Right ventricle myocardium inferior (tissue), 1 donor: ENCODE measurements around the gene EIF4B. TPM values are rescaled to one million over a fixed set of nuclear protein-coding genes. Genes with fewer than 3 reads are reported as not detected.
A peak's percentile ranks its signal among the peaks of the same experiment; 100 is the strongest.

ENCODE experiments used
- ATAC-seq: fragments of 200-7000 bp; cut with Tn5 transposase; one replicate; pipeline ENCODE4 v1.9.1; 2020; ENCODE audit warnings: mild to moderate bottlenecking, moderate library complexity
- DNase-seq: peaks from one replicate; pipeline ENCODE4 v3.0.0; 2021; ENCODE audit errors: missing footprints
- intact Hi-C: fragments of 100-400 bp; cut with DNase I; formaldehyde crosslinking; loops from one replicate; pipeline ENCODE4 v1.11.0; 2022
- total RNA-seq: library from RNA; stranded (reverse); fragmentation: NEBNext Ultra II Directional; extraction: Animal tissue kit (Norgen Biotek cat#: 25700); gene quantifications from one replicate; pipeline ENCODE4 v1.2.1, GENCODE V29; 2021
- donor health status: DM: no; HTN: yes; CAD: no; lungs with severe emphysema.

The EIF4B gene
- total RNA-seq, 1 donor from 2014 or later = 416 TPM

- DNase-seq (no peak), ATAC-seq (peak; percentile 43)
- intact Hi-C loops = loop anchor here (1.0 kb wide), 1 partner anchor 12 kb away; no protein-coding TSS in a partner anchor
These were observed 57.7 kb downstream of the EIF4B start for GRCh38 chr12:53063708-53064612.

- intact Hi-C loops = loop anchor here (5.0 kb wide), 1 partner anchor 232 kb away; the partner anchor contains the start of genes MYG1 and PFDN5
- DNase-seq = no peak
- peak; percentile 1 for ATAC-seq
These were observed 58.6 kb downstream of the EIF4B start for GRCh38 chr12:53064613-53065436.

DNA sequence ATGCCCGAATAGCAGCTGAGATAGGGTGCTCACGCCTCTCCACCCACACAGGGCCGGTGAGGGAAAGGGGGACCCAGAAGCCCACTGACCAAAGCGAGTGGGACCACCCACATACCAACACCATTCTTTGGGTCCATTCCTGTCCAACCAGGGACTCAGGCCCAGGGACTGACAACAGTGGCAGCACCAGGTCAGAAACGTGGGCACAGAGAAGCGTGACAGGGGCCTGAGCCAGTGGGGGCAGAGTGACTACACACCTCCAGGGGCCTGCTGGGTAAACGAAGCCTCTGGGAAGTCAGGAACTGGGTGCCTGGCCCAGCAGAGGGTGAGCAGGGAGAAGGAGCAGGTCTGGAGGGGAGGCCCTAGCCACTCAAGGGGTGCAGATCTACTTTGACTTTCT is 59.2 kb downstream of the EIF4B start:
- no peak for DNase-seq
- intact Hi-C loops = loop anchor here (5.0 kb wide), 1 partner anchor 232 kb away; the partner anchor contains the start of genes MYG1 and PFDN5
- peak; percentile 1 for ATAC-seq

DNA sequence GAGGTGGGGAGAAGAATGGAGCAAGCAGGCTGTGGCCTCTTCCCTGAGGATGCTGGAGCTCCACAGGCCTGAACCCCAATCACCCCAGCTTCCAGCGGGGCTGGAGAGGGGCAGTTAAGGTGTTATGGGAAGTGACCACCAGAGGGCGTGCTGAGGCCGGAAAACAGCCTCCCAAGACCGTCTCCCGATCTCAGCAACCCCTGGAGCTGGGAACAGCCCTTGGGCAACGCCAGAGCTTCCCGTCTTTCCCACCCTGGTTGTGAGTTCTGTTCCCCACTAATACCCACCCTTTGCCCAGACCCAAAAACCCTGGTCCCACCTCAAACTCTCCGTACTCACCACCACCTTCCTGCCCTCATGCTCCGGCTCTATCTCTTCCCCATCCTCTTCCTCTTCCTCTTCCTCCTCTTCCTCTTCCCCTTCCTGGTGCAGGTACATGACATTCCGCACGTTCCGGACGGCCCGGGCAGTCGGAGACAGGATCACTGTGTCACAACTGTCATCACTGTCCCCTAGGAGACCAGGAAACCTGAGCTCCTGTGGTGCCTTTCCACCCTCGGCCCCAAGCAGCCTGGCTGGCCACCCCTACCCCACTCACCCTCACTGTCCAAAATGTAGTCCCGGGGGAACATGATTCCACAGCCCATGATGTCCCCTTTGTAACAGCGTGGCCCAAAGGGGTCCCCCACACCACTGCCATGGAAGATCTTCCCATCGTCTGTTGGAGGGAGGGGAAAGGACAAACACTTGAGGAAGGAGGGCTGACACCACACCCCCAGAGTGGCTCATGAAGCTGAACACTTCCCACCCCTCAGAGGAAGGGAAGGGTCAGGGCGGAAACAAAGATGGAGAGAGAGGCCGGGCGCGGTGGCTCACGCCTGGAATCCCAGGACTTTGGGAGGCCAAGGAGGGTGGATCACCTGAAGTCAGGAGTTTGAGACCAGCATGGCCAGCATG is 60.0 kb downstream of the EIF4B start:
- DNase-seq (peak; percentile 86), ATAC-seq (peak; percentile 57)
- intact Hi-C loops = loop anchor here (1.0 to 5.0 kb wide), 3 partner anchors 32 to 231 kb away; partner anchors contain the start of genes MYG1 and PFDN5

- intact Hi-C loops = loop anchor here (5.0 kb wide), 1 partner anchor 230 kb away; the partner anchor contains the start of genes MYG1 and PFDN5
- ATAC-seq = no peak
- no peak for DNase-seq
These were observed 61.1 kb downstream of the EIF4B start for GRCh38 chr12:53067074-53067992.

DNA sequence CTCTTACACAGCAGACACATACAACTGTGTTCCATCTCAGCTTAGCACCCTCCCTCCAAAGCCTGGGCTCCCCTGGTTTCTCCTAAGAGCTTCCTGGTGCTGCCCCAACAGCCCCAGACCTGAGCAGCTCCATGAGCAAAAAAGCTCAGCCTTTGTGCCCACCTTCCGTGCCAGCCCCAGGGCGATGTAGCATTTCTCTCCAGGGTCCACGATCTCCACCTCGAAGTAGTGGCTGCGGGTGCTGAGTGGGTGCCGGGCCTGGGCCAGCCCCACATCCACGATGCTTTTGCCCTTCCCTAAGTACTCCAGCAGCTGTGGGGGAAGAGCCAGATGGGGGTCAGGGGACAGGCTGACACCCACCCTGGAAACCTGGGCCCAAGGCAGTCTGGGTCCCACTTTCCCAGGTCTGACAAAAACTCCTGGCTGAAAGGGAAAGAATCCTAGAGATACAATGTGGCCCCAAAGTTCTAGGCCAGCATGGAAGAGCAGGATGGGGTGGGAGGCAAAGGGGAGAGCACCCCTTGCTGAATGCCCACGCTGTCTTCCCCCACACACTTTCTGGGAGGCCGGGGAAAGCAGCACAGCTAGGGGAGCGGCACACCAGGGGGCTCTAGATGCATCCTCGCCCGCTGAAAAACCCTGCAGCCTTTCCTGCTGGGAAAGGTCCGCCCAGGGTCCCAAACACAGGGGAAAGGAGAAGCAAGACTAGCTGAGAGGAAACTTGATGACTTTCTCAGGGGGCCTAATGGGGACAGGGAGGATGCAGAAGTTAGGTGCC is 61.9 kb downstream of the EIF4B start:
- no peak for ATAC-seq
- no peak for DNase-seq

DNA sequence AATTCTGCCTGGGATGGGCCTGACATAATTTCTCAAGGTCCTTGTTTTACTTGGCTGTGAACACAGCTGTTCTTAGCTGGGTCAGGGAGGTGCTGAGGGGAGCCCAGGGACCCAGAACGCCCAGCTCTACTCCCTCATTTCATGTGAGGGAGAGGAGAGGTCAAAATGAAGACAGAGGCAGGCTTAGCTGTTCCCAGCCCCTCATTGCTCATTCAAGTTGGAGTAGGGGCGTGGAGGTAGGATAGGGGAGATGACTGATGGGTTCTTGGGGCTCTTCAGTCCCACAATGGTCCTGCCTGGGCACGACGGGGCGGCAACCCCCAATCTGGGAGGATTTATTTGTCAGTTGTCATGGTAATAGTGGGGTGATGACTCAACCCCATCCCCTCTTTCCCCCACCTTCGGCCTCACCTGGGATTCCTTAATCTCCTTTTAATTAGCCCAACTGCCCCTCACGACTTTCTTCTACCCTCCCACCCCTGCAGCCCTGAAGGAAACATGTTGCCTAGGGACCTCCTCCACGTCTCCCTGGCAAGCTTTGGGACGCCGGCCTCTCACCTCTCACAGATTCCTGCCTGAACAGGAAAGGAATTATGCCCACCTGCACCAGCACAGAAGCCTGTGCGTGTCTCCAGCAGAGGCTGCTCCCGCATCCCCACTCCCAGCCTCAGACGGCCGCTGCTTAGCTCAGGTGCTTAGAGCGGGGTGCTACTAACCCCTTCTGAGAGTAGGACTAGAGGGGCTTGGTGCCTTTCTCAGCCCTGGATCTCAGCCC is 62.7 kb downstream of the EIF4B start:
- peak; percentile 11 for ATAC-seq
- intact Hi-C loops = loop anchor here (5.0 kb wide), 1 partner anchor 228 kb away; the partner anchor contains the start of genes MYG1 and PFDN5
- no peak for DNase-seq

More for the DNA sequence above, 61.9 kb downstream of the EIF4B start:
- intact Hi-C loops = loop anchor here (5.0 kb wide), 1 partner anchor 229 kb away; the partner anchor contains the start of genes MYG1 and PFDN5

DNA sequence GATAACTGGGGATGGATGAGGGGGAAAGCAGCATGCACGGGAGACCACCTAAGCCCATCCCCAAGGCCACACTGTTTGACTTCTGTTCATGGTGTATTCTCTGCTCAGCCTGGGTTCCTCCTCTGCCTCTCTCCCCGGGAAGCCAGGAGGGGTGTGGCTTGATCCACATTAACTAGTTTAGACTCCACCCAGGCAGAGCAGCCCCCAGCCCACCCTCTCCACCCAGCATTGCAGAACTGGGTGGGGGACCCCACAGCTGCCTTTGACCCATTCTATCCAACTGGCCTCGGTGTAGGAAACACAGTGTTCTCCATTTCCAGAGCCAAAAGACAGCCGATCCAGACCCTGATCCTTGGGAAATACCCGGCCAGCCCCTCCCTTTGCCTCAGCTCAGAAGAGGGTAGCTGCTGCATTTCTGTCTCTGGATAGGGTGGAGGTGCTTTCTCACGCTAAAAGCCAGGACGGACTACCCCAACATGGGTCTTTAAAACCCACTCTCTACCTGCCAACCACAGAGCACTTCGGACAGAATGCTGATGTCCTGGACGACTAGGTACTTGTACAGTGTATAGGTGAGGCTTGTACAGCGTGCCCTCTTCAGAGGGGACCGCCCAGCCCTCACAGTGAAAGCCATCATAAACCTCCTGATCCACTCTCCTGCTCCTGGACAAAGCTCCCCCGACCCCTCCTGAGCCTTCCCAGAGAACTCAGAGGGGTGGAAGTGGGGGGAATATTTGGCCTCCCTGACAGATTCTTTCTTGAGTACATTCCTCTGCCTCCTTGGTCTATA is 63.6 kb downstream of the EIF4B start:
- intact Hi-C loops = loop anchor here (5.0 kb wide), 2 partner anchors 112 to 227 kb away; partner anchors contain the start of genes CSAD, MYG1, PFDN5 and ZNF740
- peak; percentile 62 for DNase-seq
- ATAC-seq = peak; percentile 22

DNA sequence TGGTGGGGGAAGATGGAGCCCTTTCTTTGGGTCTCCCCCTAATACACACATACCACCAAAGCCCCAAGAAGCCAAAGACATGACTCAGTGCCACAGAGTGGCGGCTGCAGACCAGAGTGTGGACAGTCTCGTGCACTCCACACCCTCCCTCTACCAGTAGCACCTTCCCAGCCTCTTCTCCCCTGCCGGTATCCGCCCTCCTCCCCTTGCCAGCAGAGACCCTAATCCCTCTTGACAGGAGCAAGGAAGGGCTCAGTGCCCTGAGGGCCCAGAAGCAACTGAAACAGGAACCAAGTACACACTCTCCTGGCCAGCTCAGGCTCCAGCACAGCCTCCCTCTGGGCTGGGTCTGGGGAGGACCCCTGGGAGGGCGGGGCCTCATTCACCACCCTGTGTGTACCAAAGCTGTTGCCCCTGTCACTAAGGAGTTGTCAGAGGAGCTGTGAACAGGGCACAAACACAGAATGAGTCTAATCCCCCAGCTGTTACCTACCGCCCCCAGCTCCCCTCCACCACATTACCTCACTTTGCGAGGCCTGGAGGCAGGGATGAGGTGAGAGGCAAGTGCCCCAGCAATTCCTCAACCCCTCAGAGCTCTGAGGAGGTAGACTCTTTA is 64.7 kb downstream of the EIF4B start:
- intact Hi-C loops = loop anchor here (5.0 kb wide), 1 partner anchor 111 kb away; the partner anchor contains the start of genes CSAD and ZNF740
- DNase-seq = no peak
- ATAC-seq = no peak

GRCh38 chr12:53071591-53072551 is 65.6 kb downstream of the EIF4B start:
- peak; percentile 87 for DNase-seq
- ATAC-seq = peak; percentile 58
- intact Hi-C loops = loop anchor here (5.0 kb wide), 1 partner anchor 110 kb away; the partner anchor contains the start of genes CSAD and ZNF740

- no peak for ATAC-seq
- DNase-seq = no peak
- intact Hi-C loops = loop anchor here (5.0 kb wide), 1 partner anchor 108 kb away; the partner anchor contains the start of genes CSAD and ZNF740
These were observed 67.6 kb downstream of the EIF4B start for GRCh38 chr12:53073881-53074280.

DNA sequence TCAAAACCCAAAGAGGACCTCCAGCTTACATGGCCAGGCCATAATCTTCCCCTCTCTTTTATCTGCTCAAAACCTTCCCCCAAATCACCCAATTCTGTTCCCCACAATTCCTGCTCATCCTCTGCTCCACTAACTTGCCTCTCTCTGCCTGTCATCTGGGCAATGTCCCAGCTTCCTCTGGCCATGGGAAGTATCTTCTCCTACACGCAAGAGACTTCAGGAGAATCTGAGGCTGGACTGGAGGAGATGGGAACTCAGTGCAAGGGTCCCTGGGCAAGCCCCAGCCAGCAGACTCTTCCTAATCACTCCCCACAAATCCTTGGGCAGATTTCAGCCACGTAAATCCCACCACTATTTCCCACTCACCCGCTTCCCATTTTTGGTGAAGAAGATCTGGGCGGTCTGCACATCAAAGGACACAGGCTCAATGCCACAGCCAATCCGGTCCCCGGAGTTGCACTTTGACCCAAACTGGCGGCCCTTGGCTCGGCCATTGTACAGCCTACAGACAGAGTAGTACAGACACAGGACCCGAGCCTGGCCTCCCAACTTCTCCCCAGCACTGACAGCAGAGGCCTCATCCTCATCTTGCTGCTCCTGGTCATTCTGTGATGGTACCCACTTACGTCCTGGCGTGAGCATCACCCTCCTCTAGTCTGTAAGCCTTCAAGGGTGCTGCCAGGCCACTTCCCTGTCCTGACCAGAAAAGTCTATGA is 68.2 kb downstream of the EIF4B start:
- intact Hi-C loops = loop anchor here (5.0 kb wide), 1 partner anchor 108 kb away; the partner anchor contains the start of genes CSAD and ZNF740
- ATAC-seq (no peak), DNase-seq (no peak)
